Neural cell (in vitro differentiated cells): Measurements from ENCODE around the gene RPS6KA5. TPM values are rescaled to one million over a fixed set of nuclear protein-coding genes. Genes with fewer than 3 reads are reported as not detected.
"Not testable (repeated sequence)": the region's sequence is repeated elsewhere in the genome, so short reads cannot be mapped to it uniquely, and the experiment has no call there.

ENCODE experiments used
- H2AFZ ChIP-seq: fragments of 200-600, 300-800 bp; sonication (generic), shearing (Covaris generic); 2 replicates; pipeline ENCODE4 v1.6.0; 2014; ENCODE audit warnings: low read depth, mild to moderate bottlenecking, antibody characterized with exemption, low read length, moderate library complexity
- H3F3A ChIP-seq: fragments of 200-600 bp; shearing (Covaris generic); 2 replicates; pipeline ENCODE4 v1.6.1; 2016; ENCODE audit warnings: mild to moderate bottlenecking, moderate library complexity, mixed read lengths, antibody characterized with exemption, low read length; ENCODE audit not compliant: insufficient read depth, poor library complexity, severe bottlenecking
- H3K27ac ChIP-seq: fragments of 200-600, 300-800 bp; sonication (generic), shearing (Covaris generic); 2 replicates; pipeline ENCODE4 v1.5.1; 2014; ENCODE audit warnings: mild to moderate bottlenecking, low read length, moderate library complexity
- H3K27me3 ChIP-seq: fragments of 300-800, 200-600 bp; sonication (generic), shearing (Covaris generic); 2 replicates; pipeline ENCODE4 v1.6.0; 2014; ENCODE audit warnings: mild to moderate bottlenecking, low read depth, low read length, moderate library complexity; ENCODE audit not compliant: insufficient read depth
- H3K36me3 ChIP-seq: fragments of 300-800, 200-600 bp; sonication (generic), shearing (Covaris generic); 2 replicates; pipeline ENCODE4 v1.5.1; 2014; ENCODE audit warnings: mild to moderate bottlenecking, antibody characterized with exemption, low read length, moderate library complexity; ENCODE audit not compliant: insufficient read depth
- H3K4me2 ChIP-seq: fragments of 300-800, 200-600 bp; sonication (generic), shearing (Covaris generic); 2 replicates; pipeline ENCODE4 v1.6.0; 2014; ENCODE audit warnings: mild to moderate bottlenecking, low read length
- H3K4me3 ChIP-seq: fragments of 300-800, 200-600 bp; sonication (generic), shearing (Covaris generic); 2 replicates; pipeline ENCODE4 v1.5.1; 2014; ENCODE audit warnings: mild to moderate bottlenecking, low read length, moderate library complexity
- H3K79me2 ChIP-seq: fragments of 200-600 bp; shearing (Covaris generic); replicated peaks from 2 replicates; pipeline ENCODE4 v1.6.0; 2014; ENCODE audit warnings: mild to moderate bottlenecking, low read length, moderate library complexity; ENCODE audit not compliant: insufficient read depth
- H3K9ac ChIP-seq: fragments of 300-800, 200-600 bp; sonication (generic), shearing (Covaris generic); 2 replicates; pipeline ENCODE4 v1.6.1; 2016; ENCODE audit warnings: mild to moderate bottlenecking, low read length, mixed read lengths
- H3K9me2 ChIP-seq: fragments of 200-600 bp; shearing (Covaris generic); 2 replicates; pipeline ENCODE4 v1.6.1; 2016; ENCODE audit warnings: mild to moderate bottlenecking, low read length, mixed read lengths; ENCODE audit not compliant: insufficient read depth
- H3K9me3 ChIP-seq: fragments of 200-600, 300-800 bp; sonication (generic), shearing (Covaris generic); 2 replicates; pipeline ENCODE4 v1.6.1; 2016; ENCODE audit warnings: mild to moderate bottlenecking, mixed run types, low read length, moderate library complexity, mixed read lengths
- H4K20me1 ChIP-seq: fragments of 200-600 bp; shearing (Covaris generic); 2 replicates; pipeline ENCODE4 v1.6.1; 2016; ENCODE audit warnings: mild to moderate bottlenecking, mixed run types; ENCODE audit not compliant: insufficient read depth
- EP300 ChIP-seq: fragments of 450-650 bp; conservative IDR thresholded peaks from 2 replicates; pipeline ENCODE4 v1.6.1; 2014; ENCODE audit warnings: antibody characterized with exemption, mild to moderate bottlenecking, moderate library complexity; ENCODE audit not compliant: poor library complexity, severe bottlenecking
- EZH2 ChIP-seq: fragments of 200-600, 300-800 bp; shearing (Covaris generic), sonication (generic); IDR thresholded peaks from 2 replicates; pipeline ENCODE4 v1.6.1; 2014; ENCODE audit warnings: antibody characterized with exemption, low read length, borderline replicate concordance, mild to moderate bottlenecking; ENCODE audit not compliant: insufficient read depth, poor library complexity, severe bottlenecking
- MXI1 ChIP-seq: fragments of 450-650 bp; conservative IDR thresholded peaks from 2 replicates; pipeline ENCODE4 v1.6.1; 2014; ENCODE audit warnings: antibody characterized with exemption, mild to moderate bottlenecking; ENCODE audit not compliant: poor library complexity, severe bottlenecking
- POLR2AphosphoS5 ChIP-seq: IDR thresholded peaks from 2 replicates; pipeline ENCODE4 v1.6.1; 2012
- RAD21 ChIP-seq: fragments of 450-650 bp; conservative IDR thresholded peaks from 2 replicates; pipeline ENCODE4 v1.6.1; 2014; ENCODE audit warnings: antibody characterized with exemption, mild to moderate bottlenecking, moderate library complexity
- SMC3 ChIP-seq: fragments of 450-650 bp; conservative IDR thresholded peaks from 2 replicates; pipeline ENCODE4 v1.6.1; 2014; ENCODE audit warnings: antibody characterized with exemption, mild to moderate bottlenecking, moderate library complexity; ENCODE audit not compliant: poor library complexity
- TAF1 ChIP-seq: IDR thresholded peaks from 2 replicates; pipeline ENCODE4 v1.6.1; 2012; ENCODE audit warnings: low read depth
- polyA plus RNA-seq: library from polyadenylated mRNA; depleted of rRNA; stranded (reverse); fragments of >200 nt; gene quantifications from 2 replicates; pipeline ENCODE4 v1.2.3, GENCODE V29; 2014
- TF ChIP-seq, protein P1 (sequence below): fragments of 450-650 bp; IDR thresholded peaks from 2 replicates; pipeline ENCODE4 v1.5.1; 2014; ENCODE audit warnings: antibody characterized with exemption, mild to moderate bottlenecking, moderate library complexity; ENCODE audit not compliant: poor library complexity, severe bottlenecking
- TF ChIP-seq, protein P2 (sequence below): IDR thresholded peaks from 2 replicates; pipeline ENCODE4 v1.6.1; 2012; ENCODE audit warnings: borderline replicate concordance

Gene RPS6KA5
- polyA plus RNA-seq, 1 donor from 2014 or later = 6.3 TPM

DNA sequence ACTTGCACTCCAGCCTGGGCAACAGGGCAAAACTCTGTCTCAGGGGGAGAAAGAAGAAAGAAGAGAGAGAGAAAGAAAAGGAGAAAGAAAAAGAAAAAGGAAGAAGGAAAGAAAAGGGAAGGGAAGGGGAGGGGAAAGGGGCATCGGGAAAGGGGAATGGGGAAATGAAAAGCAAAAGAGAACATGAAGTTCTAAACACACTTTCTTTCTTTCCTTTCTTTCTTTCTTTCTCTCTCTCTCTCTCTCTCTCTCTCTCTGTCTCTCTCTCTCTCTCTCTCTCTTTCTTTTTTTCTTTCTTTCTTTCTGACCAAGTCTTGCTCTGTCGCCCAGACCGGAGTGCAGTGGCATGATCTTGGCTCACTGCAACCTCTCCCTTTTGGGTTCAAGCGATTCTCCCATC lies 76.9 kb downstream of the RPS6KA5 start:
- Histone ChIP-seq H3K4me3 (no peak overlapping the region), H3K9ac (no peak overlapping the region), H3K36me3 (no peaks in the 10 kb centered on the region), H4K20me1 (no peaks in the 10 kb centered on the region), H3K9me3 (no peaks in the 10 kb centered on the region), H3F3A (no peaks in the 10 kb centered on the region), H3K4me2 (no peak overlapping the region), H3K27ac (no peak overlapping the region), H2AFZ (no peak overlapping the region), H3K9me2 (no peaks in the 10 kb centered on the region), H3K79me2 (no peaks in the 10 kb centered on the region), H3K27me3 (no peaks in the 10 kb centered on the region)
- TF ChIP-seq TAF1 (no peak), RAD21 (no peak), MXI1 (no peak), SMC3 (no peak)
- TF ChIP-seq, protein P1, sequence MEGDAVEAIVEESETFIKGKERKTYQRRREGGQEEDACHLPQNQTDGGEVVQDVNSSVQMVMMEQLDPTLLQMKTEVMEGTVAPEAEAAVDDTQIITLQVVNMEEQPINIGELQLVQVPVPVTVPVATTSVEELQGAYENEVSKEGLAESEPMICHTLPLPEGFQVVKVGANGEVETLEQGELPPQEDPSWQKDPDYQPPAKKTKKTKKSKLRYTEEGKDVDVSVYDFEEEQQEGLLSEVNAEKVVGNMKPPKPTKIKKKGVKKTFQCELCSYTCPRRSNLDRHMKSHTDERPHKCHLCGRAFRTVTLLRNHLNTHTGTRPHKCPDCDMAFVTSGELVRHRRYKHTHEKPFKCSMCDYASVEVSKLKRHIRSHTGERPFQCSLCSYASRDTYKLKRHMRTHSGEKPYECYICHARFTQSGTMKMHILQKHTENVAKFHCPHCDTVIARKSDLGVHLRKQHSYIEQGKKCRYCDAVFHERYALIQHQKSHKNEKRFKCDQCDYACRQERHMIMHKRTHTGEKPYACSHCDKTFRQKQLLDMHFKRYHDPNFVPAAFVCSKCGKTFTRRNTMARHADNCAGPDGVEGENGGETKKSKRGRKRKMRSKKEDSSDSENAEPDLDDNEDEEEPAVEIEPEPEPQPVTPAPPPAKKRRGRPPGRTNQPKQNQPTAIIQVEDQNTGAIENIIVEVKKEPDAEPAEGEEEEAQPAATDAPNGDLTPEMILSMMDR = no peak
- TF ChIP-seq, protein P2, sequence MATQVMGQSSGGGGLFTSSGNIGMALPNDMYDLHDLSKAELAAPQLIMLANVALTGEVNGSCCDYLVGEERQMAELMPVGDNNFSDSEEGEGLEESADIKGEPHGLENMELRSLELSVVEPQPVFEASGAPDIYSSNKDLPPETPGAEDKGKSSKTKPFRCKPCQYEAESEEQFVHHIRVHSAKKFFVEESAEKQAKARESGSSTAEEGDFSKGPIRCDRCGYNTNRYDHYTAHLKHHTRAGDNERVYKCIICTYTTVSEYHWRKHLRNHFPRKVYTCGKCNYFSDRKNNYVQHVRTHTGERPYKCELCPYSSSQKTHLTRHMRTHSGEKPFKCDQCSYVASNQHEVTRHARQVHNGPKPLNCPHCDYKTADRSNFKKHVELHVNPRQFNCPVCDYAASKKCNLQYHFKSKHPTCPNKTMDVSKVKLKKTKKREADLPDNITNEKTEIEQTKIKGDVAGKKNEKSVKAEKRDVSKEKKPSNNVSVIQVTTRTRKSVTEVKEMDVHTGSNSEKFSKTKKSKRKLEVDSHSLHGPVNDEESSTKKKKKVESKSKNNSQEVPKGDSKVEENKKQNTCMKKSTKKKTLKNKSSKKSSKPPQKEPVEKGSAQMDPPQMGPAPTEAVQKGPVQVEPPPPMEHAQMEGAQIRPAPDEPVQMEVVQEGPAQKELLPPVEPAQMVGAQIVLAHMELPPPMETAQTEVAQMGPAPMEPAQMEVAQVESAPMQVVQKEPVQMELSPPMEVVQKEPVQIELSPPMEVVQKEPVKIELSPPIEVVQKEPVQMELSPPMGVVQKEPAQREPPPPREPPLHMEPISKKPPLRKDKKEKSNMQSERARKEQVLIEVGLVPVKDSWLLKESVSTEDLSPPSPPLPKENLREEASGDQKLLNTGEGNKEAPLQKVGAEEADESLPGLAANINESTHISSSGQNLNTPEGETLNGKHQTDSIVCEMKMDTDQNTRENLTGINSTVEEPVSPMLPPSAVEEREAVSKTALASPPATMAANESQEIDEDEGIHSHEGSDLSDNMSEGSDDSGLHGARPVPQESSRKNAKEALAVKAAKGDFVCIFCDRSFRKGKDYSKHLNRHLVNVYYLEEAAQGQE = no peak

DNA sequence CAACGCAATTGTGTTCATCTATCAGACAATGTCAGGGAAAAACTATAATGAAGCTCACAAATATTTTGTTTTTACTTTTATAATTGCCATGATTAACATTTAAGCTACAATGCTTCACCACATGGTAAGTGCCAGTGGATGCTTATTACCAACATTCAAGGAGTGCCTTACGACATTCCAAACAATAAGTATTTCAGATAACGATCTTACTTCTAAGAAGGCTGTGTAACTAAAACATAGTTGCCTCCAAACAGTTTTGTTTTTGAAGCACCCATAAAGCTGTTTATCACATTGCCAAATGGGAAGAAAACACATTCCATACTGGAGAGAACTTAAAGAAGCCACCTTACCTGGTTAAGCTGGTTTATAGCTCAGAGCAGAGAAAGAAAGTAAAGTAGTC lies 78.8 kb downstream of the RPS6KA5 start:
- H3K27me3 ChIP-seq = no peaks in the 10 kb centered on the region
- H4K20me1 ChIP-seq = no peaks in the 10 kb centered on the region
- no peaks in the 10 kb centered on the region for H3K79me2 ChIP-seq
- no peaks in the 10 kb centered on the region for H3F3A ChIP-seq
- H3K36me3 ChIP-seq = no peaks in the 10 kb centered on the region
- no peaks in the 10 kb centered on the region for H3K9me2 ChIP-seq
- H2AFZ ChIP-seq = no peak overlapping the region
- no peak overlapping the region for H3K9ac ChIP-seq
- H3K9me3 ChIP-seq = no peaks in the 10 kb centered on the region
- H3K4me3 ChIP-seq = no peak overlapping the region
- TF ChIP-seq SMC3 (no peak), RAD21 (no peak), EZH2 (no peak), POLR2AphosphoS5 (no peak), MXI1 (no peak), EP300 (no peak), TAF1 (no peak)
- TF ChIP-seq, protein P2 = no peak
- TF ChIP-seq, protein P1 = no peak
- no peak overlapping the region for H3K4me2 ChIP-seq
- no peak overlapping the region for H3K27ac ChIP-seq

DNA sequence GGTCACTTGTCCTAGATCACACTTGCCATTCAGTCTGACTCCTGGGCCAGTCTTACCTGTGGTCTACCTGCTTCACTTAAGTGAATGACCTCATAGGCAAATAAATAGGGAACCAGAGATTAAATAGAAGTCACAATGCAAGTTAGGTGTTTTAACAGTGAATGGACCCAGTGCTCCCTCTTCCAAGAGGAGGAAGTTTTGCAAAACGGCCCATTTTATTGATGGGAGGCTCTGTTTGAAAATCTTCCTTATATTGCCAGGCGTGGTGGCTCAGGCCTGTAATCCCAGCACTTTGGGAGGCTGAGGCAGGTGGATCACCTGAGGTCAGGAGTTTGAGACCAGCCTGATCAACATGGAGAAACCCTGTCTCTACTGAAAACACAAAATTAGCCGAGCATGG lies 79.8 kb downstream of the RPS6KA5 start:
- not testable (repeated sequence) for H3K4me2 ChIP-seq, H3K9me3 ChIP-seq, H3K27me3 ChIP-seq

More for the DNA sequence above, 79.8 kb downstream of the RPS6KA5 start:
- not testable (repeated sequence) for H3K27ac ChIP-seq, H3F3A ChIP-seq, H3K9ac ChIP-seq, H4K20me1 ChIP-seq, H3K9me2 ChIP-seq, H3K36me3 ChIP-seq, H3K79me2 ChIP-seq, H3K4me3 ChIP-seq, H2AFZ ChIP-seq
